ENCODE results near the gene DCXR. TPM values are rescaled to one million over a fixed set of nuclear protein-coding genes. Genes with fewer than 3 reads are reported as not detected.

The DCXR gene
- total RNA-seq, 8 experiments from 2014 or later, result 55.7 to 94.5 (median 80.7) TPM

DNA sequence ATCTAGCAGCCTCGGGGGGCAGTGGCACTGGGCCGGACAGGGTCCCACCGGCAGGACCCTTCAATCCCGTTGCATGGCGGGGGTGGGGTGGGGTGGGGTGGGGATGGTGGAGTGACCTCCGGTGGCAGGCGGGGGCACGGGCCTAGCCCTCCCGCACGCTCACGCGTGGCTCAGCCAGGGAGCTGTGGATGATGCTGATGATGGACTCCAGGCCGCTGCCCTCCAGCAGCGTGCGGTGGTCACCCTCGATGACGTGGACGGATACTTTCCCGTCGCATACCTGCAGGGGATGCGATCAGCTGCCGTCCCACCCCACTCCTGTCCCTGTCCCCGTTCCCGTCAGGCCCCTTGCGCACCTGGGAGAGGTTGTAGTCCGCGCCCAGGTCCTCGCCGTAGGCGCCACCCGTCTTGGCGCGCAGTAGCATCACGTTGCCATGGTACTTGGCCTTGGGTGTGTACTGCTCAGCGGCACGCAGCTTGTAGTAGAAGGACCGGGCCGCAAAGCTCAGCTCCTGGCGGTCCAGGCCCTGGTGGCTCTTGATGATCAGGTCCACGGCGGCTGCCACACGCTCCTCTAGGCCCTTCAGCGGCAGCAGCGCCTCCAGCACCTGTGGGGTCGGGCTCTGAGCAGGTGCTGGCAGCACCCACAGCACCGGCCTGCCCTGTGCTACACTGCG is 41.6 kb upstream of the DCXR start:
- WGBS, 10 experiments, result 100% methylated on average over 1 of the region's 47 CpGs; no CpG with 5 or more reads in 9 of the 10 experiments
- H3K27ac ChIP-seq, result no peak overlapping the region
- no peak overlapping the region for H3K4me3 ChIP-seq
- peak in 3 of 8 experiments; percentile 4 to 6 (median 6) for ATAC-seq (replicated peaks in 6 of 8)
- in situ Hi-C loops (cut with MboI; ENCODE audit: low pct_unique_long_range_greater_than_20kb in 2 of 9, low sequenced_read_pairs in 9 of 9, unreplicated experiment in 9 of 9), result no loop called here
- no peaks in the 10 kb centered on the region for H3K4me1 ChIP-seq (replicated peaks in 1 of 2)

DNA sequence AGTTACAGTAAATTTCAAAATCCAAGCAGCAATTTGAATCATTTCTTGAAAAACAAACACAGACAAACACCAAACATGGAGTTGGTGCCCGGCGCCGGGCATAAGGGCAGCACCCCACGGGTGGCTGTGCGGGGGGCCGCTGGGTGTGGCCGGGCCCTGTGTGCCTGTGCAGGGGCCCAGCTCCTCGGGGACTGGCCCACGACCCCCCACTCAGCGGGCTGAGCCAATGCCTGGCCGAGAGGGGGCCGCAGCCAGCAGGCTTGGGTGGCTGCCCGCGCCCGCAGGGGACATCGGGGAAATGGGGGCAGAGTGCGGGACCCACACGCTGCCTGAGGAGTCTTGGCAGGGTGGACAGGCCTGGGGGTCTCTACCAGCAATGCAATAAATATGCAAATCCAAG is 40.9 kb upstream of the DCXR start:
- in situ Hi-C loops (cut with MboI; ENCODE audit: low pct_unique_long_range_greater_than_20kb in 2 of 9, low sequenced_read_pairs in 9 of 9, unreplicated experiment in 9 of 9), result no loop called here
- Histone ChIP-seq H3K27ac (no peak overlapping the region), H3K4me1 (replicated peaks in 1 of 2) (no peaks in the 10 kb centered on the region), H3K4me3 (no peak overlapping the region)
- ATAC-seq (replicated peaks in 6 of 8), result no peak
- WGBS, 10 experiments, result 60 to 100% methylated on average over 1 of the region's 18 CpGs; no CpG with 5 or more reads in 8 of the 10 experiments

DNA sequence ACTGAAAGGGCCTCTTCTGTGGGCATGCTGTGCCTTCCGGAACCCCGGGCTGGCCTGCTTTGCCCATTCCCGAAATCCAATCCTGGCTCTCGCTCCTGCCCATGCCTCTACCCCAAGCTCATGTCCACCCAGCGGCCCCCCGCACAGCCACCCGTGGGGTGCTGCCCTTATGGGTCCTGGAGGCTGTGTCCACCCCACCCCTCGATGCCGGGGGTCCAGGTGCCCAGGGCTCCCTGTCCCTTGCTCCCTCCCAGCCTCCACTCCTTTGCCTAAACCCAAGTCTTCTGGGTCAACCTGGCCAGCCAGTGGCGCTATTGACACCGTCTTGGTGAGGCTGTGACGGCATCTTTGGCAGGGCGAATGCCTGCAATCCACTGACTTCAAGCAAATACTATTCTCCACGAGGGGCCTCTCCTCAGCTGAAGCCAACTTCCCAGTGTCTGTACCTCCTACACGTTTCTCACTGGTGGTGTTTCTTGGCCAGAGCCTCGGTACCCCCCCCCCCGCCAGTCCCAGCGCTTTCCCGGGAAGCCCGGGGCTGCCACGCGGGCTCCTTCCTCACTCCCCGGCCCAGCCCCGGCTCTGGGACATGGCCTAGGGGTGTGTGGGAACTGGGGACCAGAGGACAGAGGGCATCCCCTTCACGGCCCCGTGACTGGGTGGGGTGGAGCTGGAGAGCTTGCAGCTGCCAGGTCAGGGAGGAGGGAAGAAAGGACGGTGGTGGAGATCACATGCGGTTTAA is 40.3 kb upstream of the DCXR start:
- peak in 3 of 8 experiments; percentile 15 to 17 (median 15) for ATAC-seq (replicated peaks in 6 of 8)
- no peaks in the 10 kb centered on the region for H3K4me1 ChIP-seq (replicated peaks in 1 of 2)
- 82 to 100% (median 90%) methylated on average over 2 to 10 of the region's 28 CpGs; no CpG with 5 or more reads in 7 of the 10 experiments for WGBS, 10 experiments
- no peak overlapping the region for H3K27ac ChIP-seq
- in situ Hi-C loops (cut with MboI; ENCODE audit: low pct_unique_long_range_greater_than_20kb in 2 of 9, low sequenced_read_pairs in 9 of 9, unreplicated experiment in 9 of 9), result no loop called here
- no peak overlapping the region for H3K4me3 ChIP-seq

DNA sequence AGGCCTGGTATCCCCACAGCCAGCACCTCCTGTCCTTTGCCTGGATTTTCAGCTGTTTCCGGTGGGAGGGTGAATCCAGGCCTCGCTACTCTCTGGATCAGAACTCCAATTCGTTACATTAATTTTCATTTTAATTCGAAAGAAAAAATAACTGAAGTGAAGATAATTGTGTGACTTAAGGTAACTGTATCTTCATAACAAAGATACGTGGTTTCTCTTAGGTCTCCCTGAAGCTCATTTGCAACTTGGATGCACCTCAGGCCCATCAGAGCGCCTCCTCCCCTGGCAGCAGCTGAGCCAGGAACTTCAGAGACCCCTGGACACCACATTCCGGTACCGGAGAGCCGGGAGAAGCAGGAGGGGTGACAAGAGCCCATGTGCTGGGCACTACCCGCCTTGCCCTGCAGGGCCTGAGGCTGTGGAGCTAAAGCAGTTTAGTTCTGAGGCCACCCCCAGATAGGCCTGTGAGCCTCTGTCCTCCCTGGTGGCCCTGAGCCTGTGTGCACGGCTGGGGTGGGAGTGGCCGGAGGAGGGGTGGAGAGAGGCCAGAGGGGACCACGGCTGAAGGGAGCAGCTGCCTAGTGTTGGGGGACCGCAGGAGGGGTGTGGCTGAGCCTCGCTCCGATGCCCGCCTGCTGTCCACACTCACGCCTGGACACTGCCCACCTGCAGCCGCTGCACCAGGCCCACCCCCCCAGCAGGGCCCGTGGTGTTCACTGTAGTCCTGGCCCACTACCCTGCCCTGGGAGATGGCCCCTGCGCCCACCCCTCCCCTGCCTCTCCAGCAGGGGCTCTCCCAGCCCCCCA is 39.5 kb upstream of the DCXR start:
- Histone ChIP-seq H3K4me1 (replicated peaks in 1 of 2) (no peaks in the 10 kb centered on the region), H3K27ac (no peak overlapping the region), H3K4me3 (no peak overlapping the region)
- 70 to 100% (median 92%) methylated on average over 1 to 4 of the region's 21 CpGs; no CpG with 5 or more reads in 2 of the 10 experiments for WGBS, 10 experiments
- ATAC-seq (replicated peaks in 6 of 8), result peak; percentile 4 to 63 (median 41)
- in situ Hi-C loops (cut with MboI; ENCODE audit: low pct_unique_long_range_greater_than_20kb in 2 of 9, low sequenced_read_pairs in 9 of 9, unreplicated experiment in 9 of 9), result no loop called here

DNA sequence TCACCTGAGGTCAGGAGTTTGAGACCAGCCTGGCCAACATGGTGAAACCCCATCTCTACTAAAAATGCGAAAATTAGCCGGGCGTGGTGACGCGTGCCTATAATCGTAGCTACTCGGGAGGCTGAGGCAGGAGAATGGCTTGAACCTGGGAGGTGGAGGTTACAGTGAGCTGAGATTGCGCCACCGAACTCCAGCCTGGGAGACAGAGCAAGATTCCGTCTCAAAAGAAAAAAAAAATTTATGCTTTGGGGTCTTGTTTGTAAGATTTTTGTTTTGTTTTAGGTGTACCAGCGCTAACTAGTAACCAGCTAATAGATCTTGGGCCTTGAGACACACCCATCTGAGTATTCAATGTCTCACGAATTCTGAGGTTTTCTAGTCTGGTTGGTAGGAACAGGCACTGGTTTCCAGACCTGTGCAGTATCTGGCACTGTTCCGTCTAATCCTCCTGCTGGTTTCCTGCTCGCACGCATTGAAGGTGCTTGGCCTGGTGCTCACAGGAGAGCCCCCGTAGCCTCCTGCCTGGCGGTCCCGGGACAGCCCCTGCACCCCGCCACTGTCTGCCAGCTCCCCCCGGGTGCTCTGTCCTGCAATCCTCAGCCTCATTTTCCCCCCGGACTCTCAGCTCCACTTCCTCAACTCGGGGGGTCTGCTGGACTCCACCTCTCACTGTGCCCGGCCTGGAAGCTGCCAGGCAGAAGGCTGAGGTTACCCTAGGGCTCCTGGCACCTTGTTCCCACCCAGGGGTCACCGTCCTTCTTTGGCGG is 38.7 kb upstream of the DCXR start:
- Histone ChIP-seq H3K4me1 (replicated peaks in 1 of 2) (no peaks in the 10 kb centered on the region), H3K4me3 (no peak overlapping the region), H3K27ac (no peak overlapping the region)
- ATAC-seq (replicated peaks in 6 of 8), result peak in 2 of 8 experiments; percentile 0 to 3
- 20 to 100% (median 87%) methylated on average over 1 to 19 of the region's 25 CpGs; no CpG with 5 or more reads in 1 of the 10 experiments for WGBS, 10 experiments
- in situ Hi-C loops (cut with MboI; ENCODE audit: low pct_unique_long_range_greater_than_20kb in 2 of 9, low sequenced_read_pairs in 9 of 9, unreplicated experiment in 9 of 9), result no loop called here

DNA sequence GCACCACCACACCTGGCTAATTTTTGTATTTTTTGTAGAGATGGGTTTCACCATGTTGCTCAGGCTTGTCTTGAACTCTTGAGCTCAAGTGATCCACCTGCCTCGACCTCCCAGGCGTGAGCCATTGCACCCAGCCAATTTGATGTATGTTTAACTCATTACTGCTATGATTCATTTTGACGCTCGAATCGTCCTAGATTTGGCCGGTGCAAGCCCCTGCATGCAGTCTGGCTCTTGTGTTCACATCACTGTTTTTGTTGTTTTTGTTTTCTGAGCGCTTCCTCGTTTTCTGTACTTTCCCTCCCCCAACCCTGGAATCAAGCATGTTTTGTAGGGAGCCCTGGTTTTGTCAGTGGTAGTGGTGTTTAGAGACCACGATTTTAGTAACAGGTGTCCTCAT is 35.9 kb upstream of the DCXR start:
- no peak overlapping the region for H3K4me3 ChIP-seq
- 58 to 90% (median 82%) methylated on average over 1 to 9 of the region's 9 CpGs; no CpG with 5 or more reads in 1 of the 10 experiments for WGBS, 10 experiments
- no peak overlapping the region for H3K27ac ChIP-seq
- in situ Hi-C loops (cut with MboI; ENCODE audit: low pct_unique_long_range_greater_than_20kb in 2 of 9, low sequenced_read_pairs in 9 of 9, unreplicated experiment in 9 of 9), result no loop called here
- H3K4me1 ChIP-seq (replicated peaks in 1 of 2), result no peaks in the 10 kb centered on the region
- peak in 1 of 8 experiments; percentile 1 for ATAC-seq (replicated peaks in 6 of 8)

DNA sequence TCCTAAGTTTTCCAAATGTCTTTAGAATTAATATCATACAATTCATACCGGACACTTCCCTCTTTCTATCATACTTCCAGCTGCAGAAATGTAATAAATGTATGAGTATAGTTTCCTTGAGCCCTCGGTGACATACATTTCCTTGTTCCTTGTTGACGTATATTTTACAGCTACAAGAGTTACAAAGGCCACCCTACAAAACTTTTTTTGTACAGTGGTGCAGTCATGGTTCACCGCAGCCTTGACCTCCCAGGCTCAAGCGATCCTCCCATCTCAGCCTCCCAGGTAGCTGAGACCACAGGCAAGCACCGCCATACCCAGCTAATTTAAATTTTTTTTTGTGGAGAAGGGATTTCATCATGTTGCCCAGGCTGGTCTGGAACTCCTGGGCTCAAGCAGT is 35.3 kb upstream of the DCXR start:
- in situ Hi-C loops (cut with MboI; ENCODE audit: low pct_unique_long_range_greater_than_20kb in 2 of 9, low sequenced_read_pairs in 9 of 9, unreplicated experiment in 9 of 9), result no loop called here
- WGBS, 10 experiments, result 47 to 100% (median 83%) methylated on average over 1 to 6 of the region's 6 CpGs
- H3K4me1 ChIP-seq (replicated peaks in 1 of 2), result no peaks in the 10 kb centered on the region
- H3K27ac ChIP-seq, result no peak overlapping the region
- no peak for ATAC-seq (replicated peaks in 6 of 8)
- H3K4me3 ChIP-seq, result no peak overlapping the region

DNA sequence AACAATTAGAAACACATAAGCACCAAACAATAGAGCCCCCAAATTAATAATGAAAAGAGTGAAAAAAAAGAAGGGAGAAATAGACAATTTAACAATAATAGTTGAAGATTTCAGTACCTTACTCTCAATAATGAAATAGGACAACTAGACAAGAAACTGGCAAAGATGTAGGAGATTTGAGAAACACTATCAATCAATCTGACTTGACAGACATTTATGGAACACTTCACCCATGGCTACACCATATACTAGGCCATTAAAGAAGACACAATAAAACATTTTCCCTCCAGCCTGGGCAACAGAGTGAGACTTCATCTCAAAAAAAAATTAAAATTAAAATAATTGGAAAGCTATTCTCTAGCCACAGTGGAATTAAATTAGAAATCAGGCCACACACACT is 33.1 kb upstream of the DCXR start:
- Histone ChIP-seq H3K27ac (no peak overlapping the region), H3K4me1 (replicated peaks in 1 of 2) (peaks cover 5 to 6% of the 10 kb centered on the region in 2 donors), H3K4me3 (no peak overlapping the region)
- in situ Hi-C loops (cut with MboI; ENCODE audit: low pct_unique_long_range_greater_than_20kb in 2 of 9, low sequenced_read_pairs in 9 of 9, unreplicated experiment in 9 of 9), result no loop called here
- ATAC-seq (replicated peaks in 6 of 8), result no peak

DNA sequence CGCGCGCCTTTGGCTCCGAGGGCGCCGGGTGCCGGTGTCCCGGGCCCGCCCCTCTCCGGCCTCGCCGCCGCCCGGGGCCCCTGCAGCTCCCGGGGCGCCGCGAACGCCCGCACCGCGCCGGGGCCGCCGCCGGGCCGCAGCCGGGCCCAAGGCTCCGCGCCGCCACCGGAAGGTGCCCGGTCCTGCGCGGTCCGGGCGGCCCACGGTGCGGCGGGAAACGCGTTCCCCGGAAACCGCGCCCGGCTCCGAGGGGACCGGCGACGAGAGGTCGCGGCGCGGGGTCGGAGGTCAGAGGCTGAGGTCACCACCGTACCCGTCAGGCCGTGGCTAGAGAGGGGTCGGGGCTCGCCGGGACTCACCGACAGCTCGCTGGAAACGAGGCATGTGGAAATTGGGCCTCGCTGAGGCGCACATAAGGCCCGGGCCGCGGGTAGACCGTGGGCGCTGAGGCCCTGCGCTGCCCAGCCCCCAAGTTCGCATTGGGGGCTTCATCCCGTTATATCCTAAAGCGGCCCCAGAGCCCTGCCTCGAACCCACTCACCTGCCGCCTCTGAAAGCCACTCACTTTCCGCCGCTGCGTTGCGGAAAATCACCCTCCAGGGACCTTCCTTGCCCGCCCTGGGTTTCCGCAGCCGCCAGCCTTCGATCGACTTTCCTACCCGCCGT is 28.3 kb upstream of the DCXR start, which contains the start of gene DUS1L:
Gene DUS1L, minus strand, starts transcription at position 167 of the 666 bp plus-strand sequence. CDS start 745 bp downstream, outside the sequence.
- in situ Hi-C loops (cut with MboI; ENCODE audit: low pct_unique_long_range_greater_than_20kb in 2 of 9, low sequenced_read_pairs in 9 of 9, unreplicated experiment in 9 of 9), result no loop called here
- ATAC-seq (replicated peaks in 6 of 8), result peak; percentile 79 to 88 (median 84)
- H3K27ac ChIP-seq, result peak within 1 kb of the TSS; percentile 54 to 89
- H3K4me1 ChIP-seq (replicated peaks in 1 of 2), result peaks cover 12 to 13% of the 10 kb centered on the region in 2 donors
- peak within 1 kb of the TSS; percentile 82 to 100 (median 88) for H3K4me3 ChIP-seq
- WGBS, 10 experiments, result 77 to 100% (median 81%) methylated on average over 1 to 12 of the region's 88 CpGs; no CpG with 5 or more reads in 6 of the 10 experiments

DNA sequence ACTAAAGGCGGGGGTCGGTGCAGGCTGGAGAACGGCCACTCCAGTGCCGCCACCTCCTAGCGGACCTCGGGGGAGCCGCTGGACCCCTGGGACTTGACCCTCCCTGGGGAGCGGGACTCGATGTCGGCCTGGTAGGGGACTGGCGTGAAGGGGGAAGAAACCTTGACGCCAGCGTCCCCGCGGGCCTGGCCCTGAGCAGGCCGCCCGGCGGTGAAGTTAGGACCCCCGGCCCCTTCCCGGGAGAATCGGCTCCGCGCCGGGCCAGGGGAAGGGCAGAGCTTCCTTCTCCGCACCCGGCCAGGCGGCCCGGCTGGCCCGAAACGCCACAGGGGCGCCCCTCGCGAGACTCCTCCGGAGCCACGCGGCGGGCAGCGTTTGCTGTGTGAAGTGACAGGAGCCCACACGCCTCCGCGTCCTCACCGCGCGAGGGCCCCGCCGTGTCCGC is 27.7 kb upstream of the DCXR start:
- ATAC-seq (replicated peaks in 6 of 8), result peak; percentile 51 to 83 (median 63)
- H3K4me3 ChIP-seq, result peak overlapping the region; percentile 82 to 100 (median 88)
- peaks cover 12 to 13% of the 10 kb centered on the region in 2 donors for H3K4me1 ChIP-seq (replicated peaks in 1 of 2)
- H3K27ac ChIP-seq, result peak overlapping the region; percentile 54 to 89
- in situ Hi-C loops (cut with MboI; ENCODE audit: low pct_unique_long_range_greater_than_20kb in 2 of 9, low sequenced_read_pairs in 9 of 9, unreplicated experiment in 9 of 9), result no loop called here
- 0% methylated on average over 3 of the region's 47 CpGs; no CpG with 5 or more reads in 8 of the 10 experiments for WGBS, 10 experiments

DNA sequence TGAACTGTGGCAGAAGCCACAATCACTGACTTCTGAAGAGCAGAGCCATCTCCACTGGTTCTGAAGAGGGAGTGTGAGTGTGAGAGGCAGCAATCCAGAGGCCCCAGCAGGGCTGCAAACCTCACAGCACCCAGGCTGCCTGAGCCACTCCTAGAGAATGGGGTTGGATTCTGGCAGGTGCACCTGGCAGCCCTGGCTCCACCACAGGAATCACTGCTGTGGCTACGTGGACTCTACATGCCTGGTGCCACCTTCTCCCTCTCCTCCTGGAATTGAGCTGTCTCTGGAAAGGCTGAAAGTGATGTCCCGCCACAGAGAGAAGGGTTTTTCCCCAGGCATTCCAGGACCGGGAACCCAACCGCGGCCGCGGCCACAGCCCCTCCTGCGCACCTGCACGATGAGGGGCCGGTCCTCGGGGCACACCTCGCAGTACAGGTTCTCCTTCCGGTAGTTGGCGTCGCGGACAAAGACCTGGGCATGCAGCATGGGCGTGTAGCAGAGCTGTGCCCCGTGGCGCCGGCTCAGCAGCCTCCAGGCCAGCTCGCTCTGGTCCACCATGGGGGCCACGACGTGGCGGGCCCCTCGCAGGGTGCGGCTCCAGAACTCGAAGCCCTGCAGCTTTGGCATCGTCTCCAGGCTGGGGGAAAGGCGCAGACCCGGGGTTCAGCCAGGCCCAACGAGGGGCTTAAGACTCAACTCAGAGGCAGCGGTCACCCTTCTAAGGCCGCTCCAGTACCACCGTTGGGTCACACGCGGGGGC is 27.1 kb upstream of the DCXR start:
- H3K27ac ChIP-seq, result peak overlapping the region in 1 of 2 donors; percentile 89
- 20 to 80% (median 71%) methylated on average over 1 to 13 of the region's 36 CpGs; no CpG with 5 or more reads in 6 of the 10 experiments for WGBS, 10 experiments
- peaks cover 12 to 13% of the 10 kb centered on the region in 2 donors for H3K4me1 ChIP-seq (replicated peaks in 1 of 2)
- in situ Hi-C loops (cut with MboI; ENCODE audit: low pct_unique_long_range_greater_than_20kb in 2 of 9, low sequenced_read_pairs in 9 of 9, unreplicated experiment in 9 of 9), result no loop called here
- H3K4me3 ChIP-seq, result peak overlapping the region; percentile 82 to 100 (median 88)
- peak in 4 of 8 experiments; percentile 2 to 10 (median 5) for ATAC-seq (replicated peaks in 6 of 8)
